ENCODE data around the gene FGR. TPM values are rescaled to one million over a fixed set of nuclear protein-coding genes. Genes with fewer than 3 reads are reported as not detected.

FGR gene
- total and polyA plus RNA-seq, 2 experiments from 2014 or later = 0.53 to 0.56 TPM

DNA sequence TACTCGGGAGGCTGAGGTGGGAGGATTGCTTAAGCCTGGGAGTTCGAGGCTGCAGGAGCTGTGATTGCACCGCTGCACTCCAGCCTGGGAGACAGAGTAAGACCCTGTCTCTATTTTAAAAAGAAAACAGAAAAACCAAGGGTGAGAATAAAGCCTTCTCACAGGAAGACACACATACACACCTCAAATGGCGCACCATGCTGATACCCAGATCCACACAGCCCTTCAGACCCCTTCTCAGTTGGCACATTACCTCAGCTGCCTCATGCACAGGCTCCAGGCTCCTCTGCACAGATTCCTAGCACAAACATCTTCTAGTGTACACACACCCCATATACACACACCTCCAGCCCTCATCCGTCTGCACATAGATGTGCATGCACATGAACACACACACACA is 7.9 kb downstream of the FGR start (continued):
- TF ChIP-seq, protein P1, sequence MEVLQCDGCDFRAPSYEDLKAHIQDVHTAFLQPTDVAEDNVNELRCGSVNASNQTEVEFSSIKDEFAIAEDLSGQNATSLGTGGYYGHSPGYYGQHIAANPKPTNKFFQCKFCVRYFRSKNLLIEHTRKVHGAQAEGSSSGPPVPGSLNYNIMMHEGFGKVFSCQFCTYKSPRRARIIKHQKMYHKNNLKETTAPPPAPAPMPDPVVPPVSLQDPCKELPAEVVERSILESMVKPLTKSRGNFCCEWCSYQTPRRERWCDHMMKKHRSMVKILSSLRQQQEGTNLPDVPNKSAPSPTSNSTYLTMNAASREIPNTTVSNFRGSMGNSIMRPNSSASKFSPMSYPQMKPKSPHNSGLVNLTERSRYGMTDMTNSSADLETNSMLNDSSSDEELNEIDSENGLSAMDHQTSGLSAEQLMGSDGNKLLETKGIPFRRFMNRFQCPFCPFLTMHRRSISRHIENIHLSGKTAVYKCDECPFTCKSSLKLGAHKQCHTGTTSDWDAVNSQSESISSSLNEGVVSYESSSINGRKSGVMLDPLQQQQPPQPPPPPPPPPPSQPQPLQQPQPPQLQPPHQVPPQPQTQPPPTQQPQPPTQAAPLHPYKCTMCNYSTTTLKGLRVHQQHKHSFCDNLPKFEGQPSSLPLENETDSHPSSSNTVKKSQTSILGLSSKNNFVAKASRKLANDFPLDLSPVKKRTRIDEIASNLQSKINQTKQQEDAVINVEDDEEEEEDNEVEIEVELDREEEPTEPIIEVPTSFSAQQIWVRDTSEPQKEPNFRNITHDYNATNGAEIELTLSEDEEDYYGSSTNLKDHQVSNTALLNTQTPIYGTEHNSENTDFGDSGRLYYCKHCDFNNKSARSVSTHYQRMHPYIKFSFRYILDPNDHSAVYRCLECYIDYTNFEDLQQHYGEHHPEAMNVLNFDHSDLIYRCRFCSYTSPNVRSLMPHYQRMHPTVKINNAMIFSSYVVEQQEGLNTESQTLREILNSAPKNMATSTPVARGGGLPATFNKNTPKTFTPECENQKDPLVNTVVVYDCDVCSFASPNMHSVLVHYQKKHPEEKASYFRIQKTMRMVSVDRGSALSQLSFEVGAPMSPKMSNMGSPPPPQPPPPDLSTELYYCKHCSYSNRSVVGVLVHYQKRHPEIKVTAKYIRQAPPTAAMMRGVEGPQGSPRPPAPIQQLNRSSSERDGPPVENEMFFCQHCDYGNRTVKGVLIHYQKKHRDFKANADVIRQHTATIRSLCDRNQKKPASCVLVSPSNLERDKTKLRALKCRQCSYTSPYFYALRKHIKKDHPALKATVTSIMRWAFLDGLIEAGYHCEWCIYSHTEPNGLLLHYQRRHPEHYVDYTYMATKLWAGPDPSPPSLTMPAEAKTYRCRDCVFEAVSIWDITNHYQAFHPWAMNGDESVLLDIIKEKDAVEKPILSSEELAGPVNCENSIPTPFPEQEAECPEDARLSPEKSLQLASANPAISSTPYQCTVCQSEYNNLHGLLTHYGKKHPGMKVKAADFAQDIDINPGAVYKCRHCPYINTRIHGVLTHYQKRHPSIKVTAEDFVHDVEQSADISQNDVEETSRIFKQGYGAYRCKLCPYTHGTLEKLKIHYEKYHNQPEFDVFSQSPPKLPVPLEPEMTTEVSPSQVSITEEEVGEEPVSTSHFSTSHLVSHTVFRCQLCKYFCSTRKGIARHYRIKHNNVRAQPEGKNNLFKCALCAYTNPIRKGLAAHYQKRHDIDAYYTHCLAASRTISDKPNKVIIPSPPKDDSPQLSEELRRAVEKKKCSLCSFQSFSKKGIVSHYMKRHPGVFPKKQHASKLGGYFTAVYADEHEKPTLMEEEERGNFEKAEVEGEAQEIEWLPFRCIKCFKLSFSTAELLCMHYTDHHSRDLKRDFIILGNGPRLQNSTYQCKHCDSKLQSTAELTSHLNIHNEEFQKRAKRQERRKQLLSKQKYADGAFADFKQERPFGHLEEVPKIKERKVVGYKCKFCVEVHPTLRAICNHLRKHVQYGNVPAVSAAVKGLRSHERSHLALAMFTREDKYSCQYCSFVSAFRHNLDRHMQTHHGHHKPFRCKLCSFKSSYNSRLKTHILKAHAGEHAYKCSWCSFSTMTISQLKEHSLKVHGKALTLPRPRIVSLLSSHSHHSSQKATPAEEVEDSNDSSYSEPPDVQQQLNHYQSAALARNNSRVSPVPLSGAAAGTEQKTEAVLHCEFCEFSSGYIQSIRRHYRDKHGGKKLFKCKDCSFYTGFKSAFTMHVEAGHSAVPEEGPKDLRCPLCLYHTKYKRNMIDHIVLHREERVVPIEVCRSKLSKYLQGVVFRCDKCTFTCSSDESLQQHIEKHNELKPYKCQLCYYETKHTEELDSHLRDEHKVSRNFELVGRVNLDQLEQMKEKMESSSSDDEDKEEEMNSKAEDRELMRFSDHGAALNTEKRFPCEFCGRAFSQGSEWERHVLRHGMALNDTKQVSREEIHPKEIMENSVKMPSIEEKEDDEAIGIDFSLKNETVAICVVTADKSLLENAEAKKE (CRISPR knock-in tag; IDR thresholded peaks at IDR 0.05) = no peak
- TF ChIP-seq, protein P2, sequence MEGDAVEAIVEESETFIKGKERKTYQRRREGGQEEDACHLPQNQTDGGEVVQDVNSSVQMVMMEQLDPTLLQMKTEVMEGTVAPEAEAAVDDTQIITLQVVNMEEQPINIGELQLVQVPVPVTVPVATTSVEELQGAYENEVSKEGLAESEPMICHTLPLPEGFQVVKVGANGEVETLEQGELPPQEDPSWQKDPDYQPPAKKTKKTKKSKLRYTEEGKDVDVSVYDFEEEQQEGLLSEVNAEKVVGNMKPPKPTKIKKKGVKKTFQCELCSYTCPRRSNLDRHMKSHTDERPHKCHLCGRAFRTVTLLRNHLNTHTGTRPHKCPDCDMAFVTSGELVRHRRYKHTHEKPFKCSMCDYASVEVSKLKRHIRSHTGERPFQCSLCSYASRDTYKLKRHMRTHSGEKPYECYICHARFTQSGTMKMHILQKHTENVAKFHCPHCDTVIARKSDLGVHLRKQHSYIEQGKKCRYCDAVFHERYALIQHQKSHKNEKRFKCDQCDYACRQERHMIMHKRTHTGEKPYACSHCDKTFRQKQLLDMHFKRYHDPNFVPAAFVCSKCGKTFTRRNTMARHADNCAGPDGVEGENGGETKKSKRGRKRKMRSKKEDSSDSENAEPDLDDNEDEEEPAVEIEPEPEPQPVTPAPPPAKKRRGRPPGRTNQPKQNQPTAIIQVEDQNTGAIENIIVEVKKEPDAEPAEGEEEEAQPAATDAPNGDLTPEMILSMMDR (conservative IDR thresholded peaks at IDR 0.05; ENCODE audit: low read depth in 2 of 2) = no peak
- no peak for TF ChIP-seq POLR2AphosphoS5 (IDR thresholded peaks at IDR 0.05; ENCODE audit: low read depth)
- no peak for TF ChIP-seq EZH2phosphoT487 (IDR thresholded peaks at IDR 0.05; ENCODE audit: unreplicated experiment)
- TF ChIP-seq CREB1 (CRISPR knock-in tag; IDR thresholded peaks at IDR 0.05; ENCODE audit: low read depth) = no peak
- TF ChIP-seq, protein P3, sequence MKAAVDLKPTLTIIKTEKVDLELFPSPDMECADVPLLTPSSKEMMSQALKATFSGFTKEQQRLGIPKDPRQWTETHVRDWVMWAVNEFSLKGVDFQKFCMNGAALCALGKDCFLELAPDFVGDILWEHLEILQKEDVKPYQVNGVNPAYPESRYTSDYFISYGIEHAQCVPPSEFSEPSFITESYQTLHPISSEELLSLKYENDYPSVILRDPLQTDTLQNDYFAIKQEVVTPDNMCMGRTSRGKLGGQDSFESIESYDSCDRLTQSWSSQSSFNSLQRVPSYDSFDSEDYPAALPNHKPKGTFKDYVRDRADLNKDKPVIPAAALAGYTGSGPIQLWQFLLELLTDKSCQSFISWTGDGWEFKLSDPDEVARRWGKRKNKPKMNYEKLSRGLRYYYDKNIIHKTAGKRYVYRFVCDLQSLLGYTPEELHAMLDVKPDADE (IDR thresholded peaks at IDR 0.05) = no peak

Data from GM23338 (cell line).